NAMALWA (cell line): ENCODE measurements around the gene ADCY6.

Experiments
- DNase-seq: peaks from one replicate; pipeline ENCODE4 v3.0.0-alpha.2; 2015; ENCODE audit warnings: low spot score

ADCY6 gene

DNA sequence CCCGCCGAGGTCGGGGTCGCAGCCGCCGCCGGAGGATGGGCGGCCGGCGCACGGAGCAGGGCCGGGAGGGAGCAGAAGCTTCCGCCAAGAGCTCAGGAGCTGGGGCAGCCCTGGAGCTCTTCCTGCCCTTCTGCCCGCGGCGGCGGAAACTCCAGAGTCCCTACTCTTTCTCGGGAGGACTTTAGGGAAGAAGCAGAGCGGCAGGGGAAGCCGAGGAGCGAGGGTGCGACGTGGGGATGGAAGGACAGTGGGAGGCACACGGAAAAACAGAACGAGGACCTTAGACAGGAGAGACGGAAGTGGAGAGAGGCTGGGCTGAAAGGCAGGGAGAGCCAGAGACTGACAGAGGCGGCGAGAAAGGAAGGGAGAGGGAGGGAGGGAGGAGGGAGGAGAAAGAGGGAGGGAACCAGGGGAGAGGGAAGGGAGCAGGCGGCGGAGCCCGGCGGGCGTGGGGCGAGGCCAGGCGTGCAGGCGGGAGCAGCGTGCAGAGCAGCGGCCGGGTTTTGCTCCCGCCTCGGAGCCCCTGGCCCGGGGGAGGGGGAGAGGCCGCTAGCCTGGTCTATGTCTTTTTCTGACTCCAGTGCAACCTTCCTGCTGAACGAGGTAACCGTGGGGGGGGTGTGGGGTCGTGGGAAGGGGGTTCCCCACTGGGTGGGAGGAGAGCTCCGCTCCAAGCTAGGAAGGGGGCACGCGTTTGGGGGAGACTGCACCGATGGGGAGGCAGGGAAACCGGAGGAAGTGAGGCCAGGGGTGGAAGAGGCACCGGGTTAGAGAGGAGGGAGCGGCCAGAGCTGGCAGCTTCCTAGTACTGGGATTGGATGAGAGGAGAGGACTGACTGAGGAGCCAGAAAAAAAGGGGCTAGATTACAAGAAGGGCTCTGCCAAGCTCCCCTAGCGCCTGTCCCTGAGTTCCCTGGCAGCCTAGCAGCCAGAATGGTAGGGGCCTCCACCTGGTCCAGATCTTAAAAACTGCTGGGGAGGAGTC lies 26.5 kb upstream of the ADCY6 start:
- peak; percentile 45 for DNase-seq

- DNase-seq, result peak; percentile 87
Measured at GRCh38 chr12:48814262-48815125, 25.6 kb upstream of the ADCY6 start.

GRCh38 chr12:48813465-48814261 lies 24.8 kb upstream of the ADCY6 start:
- DNase-seq, result no peak

GRCh38 chr12:48812389-48812788 lies 23.5 kb upstream of the ADCY6 start:
- no peak for DNase-seq

DNA sequence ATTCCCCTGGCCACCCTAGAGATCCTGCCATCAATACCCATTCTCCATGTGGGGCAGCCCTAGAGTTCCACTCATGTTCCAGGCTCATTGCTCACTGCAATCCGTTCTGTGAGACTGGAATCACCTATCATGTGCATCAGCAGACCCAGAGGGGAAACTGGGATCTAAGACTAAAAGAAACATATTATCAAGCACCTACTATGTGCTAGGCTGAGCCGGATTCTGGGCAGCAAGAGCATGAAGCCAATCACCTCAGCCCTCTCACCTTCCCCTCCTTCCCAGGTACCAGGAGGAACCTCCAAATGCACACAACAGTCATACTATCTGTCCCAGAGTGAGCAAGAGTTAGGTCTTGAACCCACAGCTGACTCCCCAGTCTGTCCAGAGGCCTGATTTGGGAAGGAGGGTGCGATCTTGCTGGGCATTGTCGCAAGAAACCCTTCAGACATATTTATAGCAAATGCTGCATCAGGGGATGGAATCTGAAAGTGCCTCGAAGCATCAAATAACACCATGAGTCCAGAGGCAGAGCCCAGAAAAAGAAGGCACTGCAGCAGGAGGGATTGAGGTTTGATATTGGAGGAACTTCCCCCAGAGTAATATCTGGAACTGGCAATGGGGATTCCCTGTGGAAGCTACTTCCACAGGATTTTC lies 22.7 kb upstream of the ADCY6 start:
- no peak for DNase-seq

DNA sequence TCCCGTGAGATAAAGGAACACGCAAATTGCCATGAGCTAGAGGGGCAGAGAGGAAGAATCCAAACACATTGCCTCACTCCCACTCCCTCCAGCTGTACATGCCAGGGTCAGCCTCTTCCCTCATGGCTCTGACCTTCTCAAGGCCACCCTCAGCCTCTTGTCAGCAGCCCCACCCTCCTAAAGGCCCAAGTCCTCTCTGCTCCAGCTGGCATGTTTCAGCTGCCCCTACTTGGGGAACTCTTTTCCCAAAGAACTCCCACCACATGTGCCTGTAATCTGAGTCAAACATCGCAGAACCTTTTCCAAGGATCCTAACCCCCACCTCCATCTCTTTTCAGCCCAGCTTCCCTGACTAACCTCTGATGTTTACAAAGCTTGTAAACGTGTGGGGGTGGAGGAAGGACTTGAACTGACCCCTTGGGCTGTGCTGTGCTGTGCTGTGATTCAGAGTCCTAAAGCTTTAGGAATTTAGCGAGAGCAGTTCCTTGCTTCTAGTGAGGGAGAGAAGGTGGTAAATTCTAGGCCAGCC lies 22.1 kb upstream of the ADCY6 start:
- no peak for DNase-seq

DNA sequence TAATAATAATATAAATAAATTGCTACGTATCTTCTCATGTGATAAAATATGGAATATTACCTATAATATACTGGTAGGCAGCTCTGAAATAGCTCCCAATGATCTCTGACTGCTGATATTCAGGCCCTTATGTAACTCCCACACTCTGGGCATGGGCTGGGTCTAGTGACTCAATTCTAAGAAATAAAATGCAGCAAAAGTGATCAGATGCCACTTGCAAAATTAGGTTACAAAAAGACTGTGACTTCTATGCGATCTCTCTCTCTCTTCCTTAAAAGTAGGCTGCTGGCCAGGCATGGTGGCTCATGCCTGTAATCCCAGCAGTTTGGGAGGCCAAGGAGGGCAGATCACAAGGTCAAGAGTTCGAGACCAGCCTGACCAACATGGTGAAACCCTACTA lies 19.1 kb upstream of the ADCY6 start:
- DNase-seq, result no peak

- no peak for DNase-seq
Measured at GRCh38 chr12:48803675-48804074, 14.8 kb upstream of the ADCY6 start.

DNA sequence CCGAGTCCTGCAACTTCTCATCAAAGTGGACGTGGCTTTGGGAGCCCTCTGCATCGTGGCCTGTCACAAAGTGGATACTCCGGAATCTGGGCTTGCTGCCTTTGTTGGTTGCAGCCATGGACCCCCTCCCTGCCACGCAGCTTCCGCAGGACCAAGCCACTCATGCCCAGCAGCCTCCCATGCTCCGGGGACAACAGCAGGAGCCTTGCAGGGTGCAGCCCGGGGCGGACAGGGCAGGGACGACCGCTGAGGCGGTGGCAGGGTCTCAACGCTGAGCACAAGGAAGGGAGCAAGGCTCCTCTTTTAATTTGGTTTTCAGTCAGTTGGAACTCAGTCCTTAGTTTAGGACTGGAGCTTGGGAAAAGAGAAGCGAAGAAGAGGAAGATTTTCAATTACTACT lies 12.1 kb upstream of the ADCY6 start:
- no peak for DNase-seq

- DNase-seq, result no peak
Measured at GRCh38 chr12:48800457-48800856, 11.6 kb upstream of the ADCY6 start.

DNA sequence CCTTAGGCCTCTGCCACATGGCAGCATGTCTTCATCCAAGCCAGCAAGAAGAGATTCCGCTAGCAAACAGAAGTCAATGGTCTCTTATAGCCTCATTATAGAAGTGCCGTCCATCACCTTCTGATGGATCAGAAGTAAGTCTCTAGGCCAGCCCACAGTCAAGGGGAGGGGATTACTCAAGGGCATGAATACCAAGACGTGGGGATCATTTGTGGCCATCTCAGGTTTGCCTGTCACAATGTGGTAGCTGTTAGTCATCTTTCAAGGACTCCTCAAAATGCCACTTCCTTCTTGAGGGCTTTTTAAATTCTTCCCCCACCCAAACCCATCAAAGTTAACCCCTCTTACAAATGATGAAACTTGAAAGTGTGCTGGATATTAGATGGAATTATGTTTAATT lies 8.1 kb upstream of the ADCY6 start:
- DNase-seq, result no peak

DNA sequence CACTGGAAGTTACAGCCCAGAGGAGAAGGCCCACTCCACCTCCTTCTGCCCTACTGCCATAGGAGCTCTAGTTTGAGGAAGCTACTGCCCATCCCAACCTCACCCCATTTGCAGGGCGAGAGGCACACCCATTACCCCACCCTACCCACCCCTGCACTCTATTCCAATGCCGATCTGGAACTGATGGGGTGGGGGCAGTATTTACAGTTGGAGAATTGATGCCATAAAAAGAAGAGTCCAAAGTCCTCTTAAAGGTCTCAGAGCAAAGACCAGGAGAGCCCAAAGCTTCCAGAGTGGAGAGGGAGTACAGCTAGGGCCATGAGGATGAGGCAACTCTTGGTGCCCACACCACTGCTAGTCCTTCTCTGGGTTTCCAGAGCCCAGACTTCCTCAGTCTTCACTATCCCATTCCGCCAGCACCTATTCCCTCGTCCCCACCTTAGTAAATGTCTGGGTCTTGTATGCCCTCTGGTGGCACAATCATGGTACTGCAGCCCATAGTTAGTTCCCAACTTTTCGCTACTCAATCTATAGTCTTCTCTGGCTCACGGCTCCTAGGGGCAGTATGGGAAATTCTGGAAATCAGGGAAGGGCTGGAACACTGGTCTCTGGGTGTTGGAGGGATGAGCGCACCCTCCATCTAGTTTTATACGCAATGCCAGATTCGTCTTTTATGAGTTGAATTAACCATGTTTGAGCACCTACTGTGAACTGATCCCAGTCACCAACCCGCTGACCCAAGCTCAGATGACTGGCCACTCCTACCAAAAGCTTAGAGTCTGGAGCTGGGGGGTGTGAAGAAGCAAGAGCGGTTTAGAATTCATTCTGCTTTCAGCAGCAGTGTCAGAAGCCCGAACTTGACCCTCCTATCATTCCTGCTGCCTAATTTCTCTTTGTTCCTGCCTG lies 6.9 kb upstream of the ADCY6 start:
- peak; percentile 74 for DNase-seq

- peak; percentile 29 for DNase-seq
Measured at GRCh38 chr12:48794870-48795269, 6.0 kb upstream of the ADCY6 start.

DNA sequence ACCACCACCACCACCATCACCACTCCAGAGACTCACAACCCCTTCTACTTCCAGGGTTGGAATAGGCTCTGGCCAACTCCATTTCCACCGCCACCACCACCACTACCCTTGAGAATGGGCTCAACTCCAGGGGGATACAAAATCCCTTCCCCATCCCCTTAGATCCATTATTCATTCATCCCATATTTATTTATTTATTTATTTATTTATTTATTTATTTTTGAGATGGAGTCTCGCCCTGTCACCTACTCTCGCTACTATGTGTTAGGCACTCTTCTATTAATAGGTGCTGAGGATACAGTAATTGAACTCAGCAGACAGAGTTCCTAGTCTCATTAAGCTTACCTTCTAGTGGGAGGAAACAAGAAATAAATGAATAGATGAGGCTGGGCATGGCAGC lies 4.8 kb upstream of the ADCY6 start:
- DNase-seq, result no peak

DNA sequence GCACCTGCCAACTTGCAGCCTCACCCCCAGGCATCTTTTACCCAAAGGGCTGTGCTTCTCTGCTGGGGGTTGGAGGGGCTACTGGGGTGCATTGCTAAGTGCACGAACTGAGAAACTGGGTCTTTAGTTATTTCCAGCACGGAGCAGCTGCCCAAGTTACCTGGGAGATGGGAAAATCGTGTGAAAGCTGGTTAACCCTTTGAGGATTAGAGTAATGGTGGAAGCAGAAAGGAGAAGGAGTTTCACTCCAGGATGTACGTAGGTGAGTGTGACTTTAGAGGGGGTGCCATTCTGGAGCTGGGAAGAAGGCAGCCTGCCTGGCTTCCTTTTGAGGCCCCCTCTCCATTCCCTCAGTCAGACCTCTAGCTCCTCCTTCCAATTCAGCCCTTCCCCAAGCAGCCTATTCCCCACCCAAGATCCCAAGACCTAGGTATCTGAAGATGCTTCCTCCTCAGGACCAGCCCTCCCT lies 1.0 kb upstream of the ADCY6 start:
- DNase-seq, result no peak

GRCh38 chr12:48788524-48788853 lies 400 bp downstream of the ADCY6 start:
- no peak for DNase-seq

GRCh38 chr12:48787791-48788523 lies 932 bp downstream of the ADCY6 start:
- DNase-seq, result no peak

- no peak for DNase-seq
Measured at GRCh38 chr12:48786591-48787544, 2.0 kb downstream of the ADCY6 start.
